ENCODE results near the gene GLG1.
"Not testable (repeated sequence)": the region's sequence is repeated elsewhere in the genome, so short reads cannot be mapped to it uniquely, and the experiment has no call there.

The GLG1 gene

GRCh38 chr16:74542911-74543578 is 63.9 kb downstream of the GLG1 start:
- in situ Hi-C loops (cut with MboI; ENCODE audit: low sequenced_read_pairs): not testable (repeated sequence)

DNA sequence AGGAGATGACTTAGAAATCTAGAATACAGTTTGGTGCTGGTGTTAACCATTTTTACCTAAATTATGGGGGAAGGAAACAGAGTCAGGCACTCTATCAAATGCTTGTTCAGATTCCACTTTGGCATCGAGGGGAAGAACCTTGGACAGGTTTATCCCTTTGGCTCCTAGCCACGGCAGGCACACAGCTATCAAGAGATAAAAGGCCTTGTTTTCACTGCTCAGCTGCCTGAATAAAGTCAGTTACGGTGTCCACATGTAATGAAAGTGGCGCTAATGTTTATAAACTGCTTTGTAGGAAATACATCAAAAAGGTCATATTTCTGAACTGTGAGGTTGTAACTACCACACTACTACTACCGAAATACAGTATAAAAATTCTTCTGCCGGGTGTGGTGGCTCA is 66.3 kb downstream of the GLG1 start:
- in situ Hi-C loops (cut with MboI; ENCODE audit: low sequenced_read_pairs): not testable (repeated sequence)

- in situ Hi-C loops (cut with MboI; ENCODE audit: low sequenced_read_pairs): not testable (repeated sequence)
Measured at GRCh38 chr16:74538801-74539200, 68.1 kb downstream of the GLG1 start.

GRCh38 chr16:74537746-74538145 is 69.2 kb downstream of the GLG1 start:
- in situ Hi-C loops (cut with MboI; ENCODE audit: low sequenced_read_pairs): not testable (repeated sequence)

GRCh38 chr16:74534650-74535049 is 72.3 kb downstream of the GLG1 start:
- in situ Hi-C loops (cut with MboI; ENCODE audit: low sequenced_read_pairs): not testable (repeated sequence)

- in situ Hi-C loops (cut with MboI; ENCODE audit: low sequenced_read_pairs): no loop called here
Measured at GRCh38 chr16:74524926-74525325, 82.0 kb downstream of the GLG1 start.

GRCh38 chr16:74524117-74524516 is 82.8 kb downstream of the GLG1 start:
- in situ Hi-C loops (cut with MboI; ENCODE audit: low sequenced_read_pairs): no loop called here

DNA sequence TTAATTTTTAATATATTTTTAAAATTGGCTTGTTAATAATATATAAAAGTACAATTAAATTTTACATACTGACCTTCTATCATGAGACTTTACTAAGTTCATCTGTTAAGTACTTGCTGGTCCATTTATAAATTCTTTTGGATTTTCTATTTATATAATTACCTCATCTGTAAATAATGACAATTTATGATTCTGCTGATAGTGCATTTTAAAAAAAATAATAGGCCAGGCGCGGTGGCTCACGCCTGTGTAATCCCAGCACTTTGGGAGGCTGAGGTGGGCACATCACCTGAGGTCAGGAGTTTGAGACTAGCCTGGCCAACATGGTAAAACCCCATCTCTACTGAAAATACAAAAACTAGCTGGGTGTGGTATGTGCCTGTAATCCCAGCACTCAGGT is 83.2 kb downstream of the GLG1 start:
- in situ Hi-C loops (cut with MboI; ENCODE audit: low sequenced_read_pairs): not testable (repeated sequence)

DNA sequence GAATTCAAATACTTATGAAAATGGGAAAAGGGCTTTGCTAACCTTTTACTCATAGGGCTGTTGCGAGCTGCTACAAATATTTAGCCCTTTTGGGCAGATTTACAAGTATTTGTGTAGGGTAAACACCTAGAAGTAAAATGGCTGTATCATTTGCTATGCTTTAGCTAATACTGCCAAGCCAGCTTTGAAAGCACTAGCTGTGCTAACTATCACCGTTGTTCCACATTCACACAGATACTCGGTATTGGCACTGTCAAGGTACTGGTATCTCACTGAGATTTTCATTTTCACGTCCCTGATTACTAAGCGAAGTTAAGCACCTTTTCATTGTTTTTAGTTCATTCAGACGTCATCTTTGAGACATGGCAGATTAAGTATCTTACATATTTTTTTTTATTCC is 84.8 kb downstream of the GLG1 start:
- in situ Hi-C loops (cut with MboI; ENCODE audit: low sequenced_read_pairs): no loop called here

DNA sequence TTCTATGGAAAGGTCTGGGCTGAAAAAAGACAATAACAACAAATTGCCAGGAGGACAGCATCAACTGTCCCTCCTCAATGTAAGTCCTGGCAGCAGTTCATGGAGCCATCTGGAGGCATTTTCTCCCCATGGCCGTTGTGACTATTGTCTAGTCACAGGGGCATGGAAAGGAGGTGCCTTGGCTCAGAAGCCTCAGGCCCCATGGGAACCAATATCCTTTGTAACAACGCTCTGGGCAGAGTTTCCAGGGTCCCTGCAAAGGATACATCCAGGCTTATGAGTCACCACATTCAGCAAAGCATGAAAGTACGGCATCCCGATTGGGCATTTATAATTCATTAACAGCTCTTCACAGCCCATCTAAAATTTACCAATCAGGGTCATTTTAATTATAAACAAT is 85.2 kb downstream of the GLG1 start:
- in situ Hi-C loops (cut with MboI; ENCODE audit: low sequenced_read_pairs): no loop called here

DNA sequence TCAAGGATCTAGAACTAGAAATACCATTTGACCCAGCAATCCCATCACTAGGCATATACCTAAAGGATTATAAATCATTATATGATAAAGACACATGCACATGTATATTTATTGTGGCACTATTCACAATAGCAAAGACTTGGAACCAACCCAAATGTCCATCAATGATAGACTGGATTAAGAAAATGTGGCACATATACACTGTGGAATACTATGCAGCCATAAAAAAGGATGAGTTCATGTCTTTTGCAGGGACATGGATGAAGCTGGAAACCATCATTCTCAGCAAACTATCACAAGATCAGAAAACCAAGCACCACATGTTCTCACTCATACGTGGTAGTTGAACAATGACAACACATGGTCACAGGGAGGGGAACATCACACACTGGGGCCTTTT is 88.0 kb downstream of the GLG1 start:
- in situ Hi-C loops (cut with MboI; ENCODE audit: low sequenced_read_pairs): not testable (repeated sequence)

DNA sequence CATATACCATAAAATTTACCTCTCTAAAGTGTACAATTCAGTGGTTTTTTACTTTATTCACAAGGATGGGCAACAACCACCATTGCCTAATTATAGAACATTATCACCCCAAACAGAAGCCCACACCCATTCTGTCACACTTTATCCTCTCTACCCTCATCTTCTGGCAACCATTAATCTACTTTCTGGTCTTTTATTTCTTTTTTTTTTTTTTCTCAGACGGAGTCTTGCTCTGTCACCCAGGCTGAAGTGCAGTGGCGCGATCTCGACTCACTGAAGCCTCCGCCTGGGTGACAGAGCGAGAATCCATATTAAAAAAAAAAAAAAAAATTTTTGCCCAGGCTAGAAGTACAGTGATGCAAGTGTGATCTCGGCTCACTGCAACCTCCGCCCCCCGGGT is 95.0 kb downstream of the GLG1 start:
- in situ Hi-C loops (cut with MboI; ENCODE audit: low sequenced_read_pairs): no loop called here

GRCh38 chr16:74505011-74505410 is 101.9 kb downstream of the GLG1 start:
- in situ Hi-C loops (cut with MboI; ENCODE audit: low sequenced_read_pairs): no loop called here

- in situ Hi-C loops (cut with MboI; ENCODE audit: low sequenced_read_pairs): no loop called here
Measured at GRCh38 chr16:74503412-74503811, 103.5 kb downstream of the GLG1 start.

- in situ Hi-C loops (cut with MboI; ENCODE audit: low sequenced_read_pairs): no loop called here
Measured at GRCh38 chr16:74501484-74502478, 105.1 kb downstream of the GLG1 start.

GRCh38 chr16:74500907-74501306 is 106.0 kb downstream of the GLG1 start:
- in situ Hi-C loops (cut with MboI; ENCODE audit: low sequenced_read_pairs): no loop called here

GRCh38 chr16:74499114-74499513 is 107.8 kb downstream of the GLG1 start:
- in situ Hi-C loops (cut with MboI; ENCODE audit: low sequenced_read_pairs): no loop called here

- in situ Hi-C loops (cut with MboI; ENCODE audit: low sequenced_read_pairs): no loop called here
Measured at GRCh38 chr16:74497761-74498160, 109.2 kb downstream of the GLG1 start.

GRCh38 chr16:74496054-74496453 is 110.9 kb downstream of the GLG1 start:
- in situ Hi-C loops (cut with MboI; ENCODE audit: low sequenced_read_pairs): no loop called here

GRCh38 chr16:74492976-74493375 is 113.9 kb downstream of the GLG1 start:
- in situ Hi-C loops (cut with MboI; ENCODE audit: low sequenced_read_pairs): no loop called here

DNA sequence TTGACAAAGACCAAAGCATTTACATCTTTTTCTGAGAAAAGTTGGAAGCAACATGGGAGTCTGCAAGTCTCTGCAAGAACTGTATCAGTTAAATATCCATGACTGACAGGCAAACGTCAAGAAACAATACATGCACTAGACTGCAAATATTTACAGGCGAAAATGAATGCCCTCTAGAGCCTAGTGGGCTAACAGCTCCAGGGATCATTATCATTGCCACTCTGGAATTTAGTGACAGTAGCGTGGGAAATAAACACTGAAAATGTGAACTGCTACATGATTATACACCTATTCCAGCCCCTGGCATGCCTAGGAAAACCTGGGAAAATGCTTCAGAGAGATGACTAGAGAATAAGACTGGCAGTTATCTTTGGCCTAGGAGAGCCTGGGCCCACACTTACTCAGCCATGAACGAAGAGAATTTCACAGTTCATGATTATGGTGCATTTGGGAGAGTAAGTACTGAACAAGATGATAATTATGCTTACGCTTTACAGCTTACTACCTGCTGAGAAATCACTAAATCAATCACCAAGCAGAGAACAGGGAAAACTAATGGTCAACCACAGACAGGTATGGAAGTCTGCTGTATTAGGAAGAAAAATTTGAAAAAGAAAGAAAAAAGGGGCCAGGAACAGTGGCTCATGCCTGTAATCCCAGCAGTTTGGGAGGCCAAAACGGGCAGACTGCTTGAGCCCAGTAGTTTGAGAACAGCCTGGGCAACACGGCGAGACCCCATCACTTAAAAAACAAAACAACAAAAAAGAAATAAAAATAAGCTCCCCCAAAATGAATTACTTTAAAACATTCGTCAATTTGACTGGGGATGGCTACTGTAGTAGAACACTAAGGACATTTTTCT is 119.0 kb downstream of the GLG1 start:
- in situ Hi-C loops (cut with MboI; ENCODE audit: low sequenced_read_pairs): no loop called here
